Left lung (tissue), 10 donors: ENCODE measurements around the gene PHF12. TPM values are rescaled to one million over a fixed set of nuclear protein-coding genes. Genes with fewer than 3 reads are reported as not detected.

ENCODE experiments used
- ATAC-seq: fragments of 200-7000 bp; cut with Tn5 transposase; one replicate; pipeline ENCODE4 v1.9.1; 2020; ENCODE audit warnings: moderate library complexity
- DNase-seq, 4 donors: peaks; one replicate each; pipeline ENCODE4 v3.0.0-alpha.2; 2013 to 2020
- H3K27ac ChIP-seq, 2 donors: fragments of 200-600 bp; sonication (generic) in 1 of 2; one replicate each; pipeline versions ENCODE4 v1.5.0 to v1.8.0; 2020 to 2021
- H3K27me3 ChIP-seq, 2 donors: fragments of 200-600 bp; sonication (generic) in 1 of 2; one replicate each; pipeline versions ENCODE4 v1.5.0 to v1.8.0; 2020 to 2021
- H3K36me3 ChIP-seq, 2 donors: fragments of 200-600 bp; sonication (generic) in 1 of 2; one replicate each; pipeline versions ENCODE4 v1.5.0 to v1.8.0; 2020 to 2021
- H3K4me1 ChIP-seq, 2 donors: fragments of 200-600 bp; one replicate each; pipeline ENCODE4 v1.8.0; 2021
- H3K4me3 ChIP-seq, 2 donors: fragments of 200-600 bp; sonication (generic) in 1 of 2; one replicate each; pipeline versions ENCODE4 v1.5.0 to v1.8.0; 2020 to 2021; ENCODE audit warnings: mild to moderate bottlenecking in 1 of 2
- H3K9me3 ChIP-seq, 2 donors: fragments of 200-600 bp; sonication (generic) in 1 of 2; one replicate each; pipeline versions ENCODE4 v1.5.0 to v1.8.0; 2020 to 2021
- CTCF ChIP-seq, 2 donors: fragments of 200-600 bp; sonication (generic) in 1 of 2; IDR thresholded peaks; one replicate each; pipeline versions ENCODE4 v1.5.0 to v1.8.0; 2021; ENCODE audit warnings: antibody characterized with exemption in 2 of 2
- intact Hi-C, 2 donors: fragments of 100-400 bp; cut with DNase I; formaldehyde crosslinking; loops; one replicate each; pipeline versions ENCODE4 v1.11.2 to v1.14.2; 2022
- polyA plus RNA-seq, 6 donors: library from polyadenylated mRNA; unstranded; fragments of 120-200 nt; gene quantifications; one replicate each; pipeline ENCODE4 v1.2.1, GENCODE V29; 2013; ENCODE audit not compliant: insufficient read length in 6 of 6
- total RNA-seq, 2 donors: library from RNA; stranded (reverse); fragmentation: NEBNext Ultra II Directional; extraction: Animal tissue kit (Norgen Biotek cat#: 25700); gene quantifications; one replicate each; pipeline ENCODE4 v1.2.1, GENCODE V29; 2021
- donor health status: DM: no; HTN: yes; CAD: no.
- donor health status: DM: no; HTN: no; CAD: no.

The PHF12 gene
- total and polyA plus RNA-seq, 8 donors, result 32.1 to 68.7 (median 56.0) TPM

GRCh38 chr17:28898527-28898955 lies 52.8 kb downstream of the PHF12 start:
- intact Hi-C loops, result no loop called here
- DNase-seq (no peak), ATAC-seq (no peak)
- Histone ChIP-seq H3K4me3 (peak overlapping the region in 1 of 2 donors; percentile 91), H3K27me3 (no peaks in the 10 kb centered on the region), H3K27ac (peak overlapping the region in 1 of 2 donors; percentile 99), H3K4me1 (peaks cover 17 to 74% of the 10 kb centered on the region in 2 donors), H3K9me3 (no peaks in the 10 kb centered on the region), H3K36me3 (no peaks in the 10 kb centered on the region)
- TF ChIP-seq CTCF (IDR thresholded peaks at IDR 0.05), result no peak

GRCh38 chr17:28897769-28898526 lies 53.4 kb downstream of the PHF12 start:
- Histone ChIP-seq H3K27ac (peak overlapping the region; percentile 92 to 99), H3K27me3 (no peaks in the 10 kb centered on the region), H3K4me1 (peaks cover 17 to 74% of the 10 kb centered on the region in 2 donors), H3K4me3 (peak overlapping the region; percentile 87 to 91), H3K36me3 (no peaks in the 10 kb centered on the region), H3K9me3 (no peaks in the 10 kb centered on the region)
- DNase-seq (peak in 1 of 4 donors; percentile 53), ATAC-seq (peak; percentile 2)
- intact Hi-C loops, result no loop called here
- no peak for TF ChIP-seq CTCF (IDR thresholded peaks at IDR 0.05)

- ATAC-seq, result peak; percentile 84
- Histone ChIP-seq H3K27me3 (no peaks in the 10 kb centered on the region), H3K27ac (peak within 1 kb of the TSS; percentile 92 to 99), H3K9me3 (no peaks in the 10 kb centered on the region), H3K4me1 (peaks cover 17 to 75% of the 10 kb centered on the region in 2 donors), H3K36me3 (no peaks in the 10 kb centered on the region), H3K4me3 (peak within 1 kb of the TSS; percentile 87 to 91)
- peak; percentile 42 to 91 (median 64) for DNase-seq
- peak; percentile 15 to 30 for TF ChIP-seq CTCF (IDR thresholded peaks at IDR 0.05)
- intact Hi-C loops, result no loop called here
Measured at GRCh38 chr17:28896884-28897768, 54.2 kb downstream of the PHF12 start, which contains the start of gene FLOT2. Gene FLOT2 (minus strand): TSS chr17:28897733. CDS start chr17:28897574, 159 bp downstream.

- Histone ChIP-seq H3K4me1 (peaks cover 17 to 75% of the 10 kb centered on the region in 2 donors), H3K27ac (peak overlapping the region; percentile 92 to 99), H3K36me3 (peaks cover 0 to 3% of the 10 kb centered on the region in 2 donors), H3K27me3 (no peaks in the 10 kb centered on the region), H3K4me3 (peak overlapping the region; percentile 87 to 91), H3K9me3 (no peaks in the 10 kb centered on the region)
- TF ChIP-seq CTCF (IDR thresholded peaks at IDR 0.05), result no peak
- no peak for ATAC-seq
- intact Hi-C loops, result no loop called here
- DNase-seq, result no peak
Measured at GRCh38 chr17:28896491-28896883, 54.8 kb downstream of the PHF12 start.
